NK-92 (cell line): Measurements from ENCODE around the gene TEAD2.

ENCODE experiments used
- DNase-seq: peaks from one replicate; lab custom pipeline; 2025; ENCODE audit not compliant: unreplicated experiment; lab: John Stamatoyannopoulos, UW

Gene TEAD2

DNA sequence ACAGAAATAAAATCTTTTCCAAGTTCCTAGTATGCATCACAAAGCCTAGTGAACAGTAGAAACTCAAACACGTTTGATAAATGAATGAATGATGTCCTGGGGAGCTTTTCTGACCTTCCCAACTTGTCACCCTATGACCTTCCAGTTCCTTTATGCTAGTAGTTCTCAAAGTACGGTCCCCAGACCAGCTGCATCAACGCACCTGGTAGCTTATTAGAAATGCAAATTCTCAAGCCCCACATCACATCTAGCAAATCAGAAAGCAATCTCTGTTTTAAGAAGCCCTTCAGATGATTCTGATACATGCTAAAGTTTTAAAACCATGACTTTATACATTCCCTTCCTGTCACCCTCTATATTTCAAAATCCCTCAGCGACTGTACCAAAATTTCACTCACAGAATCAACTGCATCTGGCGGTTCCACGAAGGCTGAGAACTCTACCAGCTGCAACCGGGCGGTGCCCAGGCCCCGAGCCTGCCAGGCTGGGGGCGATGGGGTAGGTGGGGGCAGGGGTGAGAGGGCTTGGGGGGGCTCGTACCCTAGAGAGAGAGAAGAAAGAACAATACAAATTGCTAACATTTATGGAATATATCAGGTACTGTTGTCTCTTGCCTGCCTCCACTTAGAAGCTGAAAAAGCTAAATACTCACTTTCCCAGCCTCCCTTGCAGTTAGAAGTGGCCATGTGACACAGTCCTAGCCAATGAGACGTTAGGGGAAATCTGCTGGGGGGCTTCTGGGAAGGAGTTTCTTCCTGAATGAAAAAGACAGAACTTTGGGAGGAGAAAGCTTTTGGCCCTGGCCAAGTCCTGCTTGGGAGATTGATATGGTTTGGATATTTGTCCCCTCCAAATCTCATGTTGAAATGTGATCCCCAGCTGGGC is 13.7 kb downstream of the TEAD2 start:
- DNase-seq, result no peak

DNA sequence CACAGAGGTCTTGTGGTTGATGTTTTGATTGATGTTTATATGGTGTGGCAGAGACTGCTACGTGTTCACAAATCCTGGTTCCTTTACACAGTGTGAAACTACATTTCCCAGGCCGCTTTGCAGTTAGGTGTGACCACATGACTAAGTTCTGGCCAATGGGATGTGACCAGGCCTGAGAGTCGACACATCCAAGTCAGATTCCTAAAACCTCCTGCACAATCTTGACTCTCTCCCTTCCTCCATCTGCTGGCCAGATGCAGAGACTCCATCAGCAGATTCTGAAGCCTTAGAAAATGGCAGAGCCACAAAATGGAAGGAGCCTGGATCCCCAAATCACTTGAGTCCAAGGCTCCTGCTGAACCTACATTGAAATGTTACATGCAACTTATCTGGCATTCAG is 14.4 kb downstream of the TEAD2 start:
- no peak for DNase-seq

DNA sequence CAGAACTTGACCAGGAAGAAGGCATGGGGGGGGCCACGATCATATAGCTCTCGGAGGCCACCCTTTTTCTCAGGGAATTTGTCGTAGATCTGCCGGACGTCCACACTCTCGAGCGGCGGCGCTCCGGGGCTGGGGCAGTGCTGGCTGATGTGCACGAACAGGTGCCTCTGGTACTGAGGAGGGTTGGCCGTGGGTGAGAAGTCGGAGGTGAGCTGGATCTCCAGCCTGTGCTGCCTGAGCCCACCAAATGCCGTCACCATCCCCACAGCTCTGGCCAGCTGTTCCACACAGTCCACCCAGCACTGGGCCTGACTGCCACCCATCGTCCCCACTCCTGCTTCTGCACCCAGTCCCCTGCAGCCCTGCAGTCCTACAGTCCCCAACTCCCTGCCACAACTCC is 15.0 kb downstream of the TEAD2 start:
- no peak for DNase-seq

DNA sequence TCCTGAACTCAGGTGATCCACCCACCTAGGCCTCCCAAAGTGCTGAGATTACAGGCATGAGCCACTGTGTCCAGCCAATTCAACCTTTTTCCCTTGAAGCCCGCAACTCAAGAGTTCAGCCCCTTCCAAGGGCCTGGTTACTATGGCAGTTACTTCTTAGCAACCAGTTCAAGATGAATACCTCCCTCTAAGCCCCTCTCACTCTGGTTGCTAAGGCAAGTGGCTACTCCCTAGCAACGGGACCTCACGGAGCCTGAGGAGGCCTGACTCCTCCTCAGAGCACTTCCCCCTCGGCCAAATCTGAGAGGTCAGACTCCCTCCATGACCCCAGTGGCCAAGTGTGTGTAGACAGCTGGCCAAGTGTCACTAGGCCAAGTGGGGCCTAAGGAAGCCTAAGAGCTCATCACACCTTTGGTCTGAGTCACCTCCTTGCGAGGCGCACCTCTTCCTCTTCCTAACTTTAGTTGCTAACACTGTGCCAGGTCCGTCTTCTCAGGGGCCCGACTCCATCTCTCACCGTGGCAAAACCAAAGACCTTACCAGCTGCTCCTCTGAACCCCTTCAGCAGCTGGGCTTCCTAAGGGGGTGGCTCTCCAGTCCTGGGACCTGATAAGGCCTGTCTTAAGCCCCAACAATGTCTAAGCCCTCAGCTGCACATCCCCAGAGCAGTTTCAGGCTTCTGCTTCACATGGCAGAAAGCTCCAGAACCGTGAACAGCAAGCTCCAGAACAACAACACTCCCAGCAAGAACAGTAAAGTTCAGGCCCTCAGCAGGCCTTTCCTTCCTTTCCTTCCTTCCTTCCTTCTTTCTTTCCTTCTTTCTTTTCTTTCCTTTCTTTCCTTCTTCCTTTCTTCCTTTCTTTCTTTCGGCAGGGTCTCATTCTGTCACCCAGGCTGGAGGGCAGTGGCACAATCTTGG is 17.5 kb downstream of the TEAD2 start:
- no peak for DNase-seq

GRCh38 chr19:49343123-49343522 is 19.1 kb downstream of the TEAD2 start:
- DNase-seq, result no peak

DNA sequence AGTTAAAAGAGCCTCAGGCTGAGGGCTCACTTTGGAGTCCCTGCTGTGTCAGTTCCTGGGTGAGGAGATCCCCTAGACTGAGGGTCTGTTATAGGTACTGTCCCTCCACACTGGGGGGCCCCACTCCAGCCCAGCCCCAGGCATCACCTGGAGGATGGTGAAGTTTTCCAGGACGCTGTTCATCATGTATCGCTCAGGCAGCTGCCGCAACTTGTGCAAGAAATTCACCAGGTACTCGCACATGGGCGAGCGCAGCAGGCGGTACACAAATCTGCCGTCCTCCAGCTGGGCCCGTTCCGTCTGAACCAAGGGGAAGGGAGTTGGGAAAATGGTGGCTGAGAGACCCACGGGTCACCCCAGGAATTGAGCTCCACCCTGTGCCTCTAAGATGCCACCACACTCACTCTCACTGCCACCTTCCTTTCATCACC is 19.9 kb downstream of the TEAD2 start:
- DNase-seq, result no peak

- DNase-seq, result no peak
Observed at GRCh38 chr19:49340865-49341718, 21.1 kb downstream of the TEAD2 start.

GRCh38 chr19:49340069-49340864 is 21.9 kb downstream of the TEAD2 start:
- no peak for DNase-seq

DNA sequence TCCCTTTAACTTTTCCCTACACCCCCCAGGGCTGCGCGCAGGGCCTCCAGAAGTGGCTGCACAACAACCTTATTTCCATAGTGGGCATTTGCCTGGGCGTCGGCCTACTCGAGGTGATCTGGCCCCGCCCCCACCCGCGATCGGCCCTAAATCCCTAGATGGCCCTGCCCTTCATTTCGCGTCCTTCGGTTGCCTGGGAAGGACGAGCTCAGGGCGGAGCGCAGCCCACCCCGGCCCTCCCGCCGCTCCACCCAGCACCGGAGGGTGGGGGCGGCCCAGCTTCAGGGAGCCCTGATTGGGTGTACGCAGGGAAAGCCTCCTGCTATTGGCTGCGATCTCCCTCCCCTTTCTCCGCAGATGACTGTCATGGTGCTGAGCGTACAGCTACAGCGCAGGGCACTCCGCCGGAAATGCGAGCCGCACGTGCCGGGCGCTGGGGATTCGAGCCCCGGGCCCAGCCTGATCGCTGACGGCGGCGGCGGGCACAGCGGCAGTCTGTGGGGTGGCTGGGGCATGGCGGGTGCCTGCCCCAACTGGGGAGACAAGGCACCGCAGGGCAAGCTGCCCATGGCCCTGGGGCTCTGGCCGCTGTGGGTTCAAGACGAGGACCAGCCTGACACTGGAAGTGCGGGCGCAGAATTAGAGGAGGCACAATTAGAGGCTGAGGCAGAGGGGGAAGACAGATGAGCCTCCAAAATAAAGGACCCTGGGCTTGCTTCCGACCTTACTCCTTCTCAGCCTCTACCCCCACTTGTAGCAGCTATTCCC is 22.7 kb downstream of the TEAD2 start:
- no peak for DNase-seq

DNA sequence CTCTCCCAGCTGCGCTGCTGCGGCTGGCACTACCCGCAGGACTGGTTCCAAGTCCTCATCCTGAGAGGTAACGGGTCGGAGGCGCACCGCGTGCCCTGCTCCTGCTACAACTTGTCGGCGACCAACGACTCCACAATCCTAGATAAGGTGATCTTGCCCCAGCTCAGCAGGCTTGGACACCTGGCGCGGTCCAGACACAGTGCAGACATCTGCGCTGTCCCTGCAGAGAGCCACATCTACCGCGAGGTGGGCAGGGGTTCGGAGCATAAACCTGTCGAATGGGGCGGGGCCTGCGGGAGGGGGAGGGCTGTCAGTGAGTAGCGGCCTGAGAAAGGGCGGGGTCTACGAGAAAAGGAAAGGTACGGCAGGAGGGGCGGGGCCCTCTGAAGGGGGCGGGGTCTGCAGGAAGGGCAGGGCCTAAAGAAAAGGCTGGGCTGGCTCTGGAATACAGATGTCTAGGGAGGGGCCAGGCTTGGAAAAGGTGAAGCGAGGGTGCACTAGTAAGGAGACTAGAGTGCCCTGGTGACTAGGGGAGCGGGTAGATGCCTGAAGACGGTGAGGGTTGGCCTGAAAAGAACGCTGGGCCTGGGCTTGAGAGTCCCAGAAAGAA is 23.4 kb downstream of the TEAD2 start:
- no peak for DNase-seq

GRCh38 chr19:49338023-49338677 is 24.1 kb downstream of the TEAD2 start:
- no peak for DNase-seq

DNA sequence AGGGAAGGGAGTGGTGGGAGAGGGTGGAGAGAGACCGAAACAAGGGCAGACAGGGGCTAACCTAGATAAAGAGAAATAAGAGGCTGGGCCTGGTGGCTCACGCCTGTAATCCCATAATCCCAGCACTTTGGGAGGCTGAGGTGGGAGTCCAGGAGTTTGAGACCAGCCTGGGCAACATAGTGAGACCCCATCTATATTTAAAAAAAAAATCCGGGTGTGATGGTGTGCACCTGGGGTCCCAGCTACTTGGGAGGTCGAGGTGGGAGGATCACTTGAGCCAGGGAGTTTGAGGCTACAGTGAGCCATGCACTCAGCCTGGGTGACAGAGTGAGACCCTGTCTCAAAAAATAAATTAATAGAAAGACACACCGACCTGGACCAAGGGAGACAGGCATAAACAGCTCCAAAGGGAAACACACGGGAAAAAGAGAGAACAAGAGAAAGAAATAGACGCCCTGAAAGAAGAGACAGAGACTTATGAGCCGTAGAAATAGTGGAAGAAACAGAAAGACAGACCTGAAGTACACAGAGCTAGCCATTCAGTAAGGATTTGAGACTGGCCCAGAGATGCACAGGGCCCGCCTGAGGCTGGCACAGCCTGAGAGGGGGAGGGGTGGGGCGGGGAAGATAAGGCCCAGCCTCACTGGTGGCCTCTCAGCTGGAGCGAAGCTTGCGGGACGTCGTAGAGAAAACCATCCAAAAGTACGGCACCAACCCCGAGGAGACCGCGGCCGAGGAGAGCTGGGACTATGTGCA is 24.8 kb downstream of the TEAD2 start:
- no peak for DNase-seq

GRCh38 chr19:49336482-49337266 is 25.5 kb downstream of the TEAD2 start:
- DNase-seq, result no peak

DNA sequence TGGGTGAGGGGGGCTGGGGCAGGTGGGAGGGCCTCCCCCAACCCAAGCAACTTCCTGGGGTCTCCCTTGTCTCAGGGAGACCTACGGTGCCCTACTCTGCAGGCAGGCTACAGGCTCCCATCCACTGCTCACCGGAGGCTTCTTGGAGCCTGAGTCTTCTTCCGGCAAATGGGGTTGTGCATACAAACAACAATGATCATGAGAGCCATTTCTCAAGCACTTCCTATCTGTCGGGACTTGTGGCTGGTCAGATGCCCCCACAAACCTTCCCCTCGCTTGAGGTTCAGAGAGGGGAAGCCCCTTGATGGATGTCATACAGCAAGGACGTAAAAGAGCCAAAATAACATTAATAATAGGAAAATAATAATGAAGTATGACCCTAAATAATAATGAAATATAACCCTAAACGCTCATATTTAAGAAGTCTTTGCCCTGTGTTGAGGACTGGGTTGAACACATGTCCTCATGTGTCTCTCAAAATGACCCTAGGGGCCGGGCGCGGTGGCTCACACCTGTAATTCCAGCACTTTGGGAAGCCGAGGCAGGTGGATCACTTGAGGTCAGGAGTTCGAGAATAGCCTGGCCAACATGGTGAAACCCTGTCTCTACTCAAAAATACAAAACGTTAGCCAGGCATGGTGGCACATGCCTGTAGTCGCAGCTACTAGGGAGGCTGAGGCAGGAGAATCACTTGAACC is 26.3 kb downstream of the TEAD2 start:
- no peak for DNase-seq

- DNase-seq, result no peak
Observed at GRCh38 chr19:49335071-49335783, 27.0 kb downstream of the TEAD2 start, which contains the start of gene CD37. CD37 (plus strand) TSS chr19:49335406; CDS start chr19:49335541, 135 bp downstream.
